Fibroblast of skin of right biceps (primary cell): ENCODE measurements around the gene DNAH17.

Experiments
- DNase-seq: peaks from one replicate; pipeline ENCODE4 v3.0.0-alpha.2; 2013

DNAH17 gene

GRCh38 chr17:78544881-78545755, 32.1 kb downstream of the DNAH17 start:
- DNase-seq: no peak

GRCh38 chr17:78541488-78542206, 35.5 kb downstream of the DNAH17 start:
- peak; percentile 38 for DNase-seq

- no peak for DNase-seq
Measured at GRCh38 chr17:78539781-78540180, 37.4 kb downstream of the DNAH17 start.

- no peak for DNase-seq
Measured at GRCh38 chr17:78538033-78538776, 39.0 kb downstream of the DNAH17 start.

GRCh38 chr17:78537217-78537860, 39.9 kb downstream of the DNAH17 start:
- no peak for DNase-seq

- no peak for DNase-seq
Measured at GRCh38 chr17:78535273-78536197, 41.7 kb downstream of the DNAH17 start.

- no peak for DNase-seq
Measured at GRCh38 chr17:78534492-78535272, 42.5 kb downstream of the DNAH17 start.

GRCh38 chr17:78532922-78533640, 44.1 kb downstream of the DNAH17 start:
- DNase-seq: peak; percentile 63

GRCh38 chr17:78532311-78532710, 44.9 kb downstream of the DNAH17 start:
- DNase-seq: no peak

- no peak for DNase-seq
Measured at GRCh38 chr17:78530675-78531074, 46.5 kb downstream of the DNAH17 start.

- no peak for DNase-seq
Measured at GRCh38 chr17:78529871-78530670, 47.1 kb downstream of the DNAH17 start.

- DNase-seq: no peak
Measured at GRCh38 chr17:78529251-78529650, 47.9 kb downstream of the DNAH17 start.

- no peak for DNase-seq
Measured at GRCh38 chr17:78528541-78528940, 48.7 kb downstream of the DNAH17 start.

- no peak for DNase-seq
Measured at GRCh38 chr17:78527345-78527744, 49.9 kb downstream of the DNAH17 start.

- DNase-seq: no peak
Measured at GRCh38 chr17:78526231-78527025, 50.8 kb downstream of the DNAH17 start.

- DNase-seq: no peak
Measured at GRCh38 chr17:78525511-78526160, 51.6 kb downstream of the DNAH17 start.

- no peak for DNase-seq
Measured at GRCh38 chr17:78524870-78525510, 52.2 kb downstream of the DNAH17 start.
